ENCODE measurements around the gene TP63. TPM values are rescaled to one million over a fixed set of nuclear protein-coding genes. Genes with fewer than 3 reads are reported as not detected.

TP63 gene
- total and polyA plus RNA-seq, 2 experiments from 2014 or later, result not detected

GRCh38 chr3:189708375-189708774 is 77.2 kb downstream of the TP63 start:
- H3K79me2 ChIP-seq (replicated peaks; ENCODE audit: insufficient read depth), result no peaks in the 10 kb centered on the region
- no peaks in the 10 kb centered on the region for H3K36me3 ChIP-seq (ENCODE audit: insufficient read depth)

More at GRCh38 chr3:189708375-189708774, 77.2 kb downstream of the TP63 start:
- Histone ChIP-seq H3F3A (replicated peaks; ENCODE audit: low read depth) (no peaks in the 10 kb centered on the region), H3K27ac (ENCODE audit: low read depth) (no peak overlapping the region), H3K4me1 (ENCODE audit: insufficient read depth) (0 out of 2 replicates have a peak, but pooled peaks cover 2% of the 10 kb centered on the region), H3K27me3 (ENCODE audit: insufficient read depth) (no peaks in the 10 kb centered on the region), H3K4me3 (no peak overlapping the region), H2AFZ (no peak overlapping the region), H3K4me2 (no peak overlapping the region), H3K9me2 (ENCODE audit: insufficient read depth) (no peaks in the 10 kb centered on the region), H4K20me1 (replicated peaks; ENCODE audit: insufficient read depth) (no peaks in the 10 kb centered on the region)
- peaks cover 5% of the 10 kb centered on the region; the same call in 2 of the 3 replicates for H3K4me1 Mint-ChIP-seq
- no peak for ATAC-seq
- H3K9me3 Mint-ChIP-seq, result no peaks in the 10 kb centered on the region
- no peaks in the 10 kb centered on the region for H3K36me3 Mint-ChIP-seq (ENCODE audit: low read depth)
- no peak overlapping the region for H3K27ac Mint-ChIP-seq
- no peak overlapping the region for H3K4me3 Mint-ChIP-seq
- H3K27me3 Mint-ChIP-seq (ENCODE audit: insufficient read depth, low read depth, poor library complexity), result no peaks in the 10 kb centered on the region
- TF ChIP-seq JUNB (IDR thresholded peaks at IDR 0.05; ENCODE audit: unreplicated experiment), result no peak
- TF ChIP-seq CREB1 (CRISPR knock-in tag; IDR thresholded peaks at IDR 0.05; ENCODE audit: low read depth), result no peak
- TF ChIP-seq REST (IDR thresholded peaks at IDR 0.05; ENCODE audit: unreplicated experiment), result no peak
- TF ChIP-seq ZNF462 (CRISPR knock-in tag; IDR thresholded peaks at IDR 0.05), result no peak
- TF ChIP-seq EZH2 (IDR thresholded peaks at IDR 0.05; ENCODE audit: low read depth, unreplicated experiment), result no peak
- TF ChIP-seq ETS1 (IDR thresholded peaks at IDR 0.05), result no peak
- no peak for TF ChIP-seq EZH2phosphoT487 (IDR thresholded peaks at IDR 0.05; ENCODE audit: unreplicated experiment)
- TF ChIP-seq ZNF331 (CRISPR knock-in tag; IDR thresholded peaks at IDR 0.05; ENCODE audit: low read depth), result no peak
- TF ChIP-seq STAT1 (IDR thresholded peaks at IDR 0.05; ENCODE audit: unreplicated experiment), result no peak
- TF ChIP-seq CTCF (conservative IDR thresholded peaks at IDR 0.05; ENCODE audit: low read depth in 2 of 2), result no peak
- TF ChIP-seq ZNF114 (CRISPR knock-in tag; IDR thresholded peaks at IDR 0.05), result no peak
- no peak for TF ChIP-seq NANOG (IDR thresholded peaks at IDR 0.05; ENCODE audit: borderline replicate concordance)
- TF ChIP-seq POLR2AphosphoS5 (IDR thresholded peaks at IDR 0.05; ENCODE audit: low read depth), result no peak
- DNase-seq (ENCODE audit: low spot score), result no peak

All from GM23338 (cell line).